ENCODE data around the gene NPTX2. TPM values are rescaled to one million over a fixed set of nuclear protein-coding genes. Genes with fewer than 3 reads are reported as not detected.

NPTX2 gene
- total and polyA plus RNA-seq, 9 donors: 0.38 to 75.7 (median 5.6) TPM

GRCh38 chr7:98657736-98658135, 40.7 kb downstream of the NPTX2 start:
- Histone ChIP-seq H3K9me3 (no peaks in the 10 kb centered on the region), H3K36me3 (no peaks in the 10 kb centered on the region), H3K27ac (no peak overlapping the region), H3K4me1 (ENCODE audit: insufficient read depth) (no peaks in the 10 kb centered on the region), H3K27me3 (no peaks in the 10 kb centered on the region), H3K4me3 (no peak overlapping the region)
- DNase-seq: no peak
- no peak for TF ChIP-seq POLR2A (IDR thresholded peaks at IDR 0.05)
- TF ChIP-seq EP300 (IDR thresholded peaks at IDR 0.05): no peak
- TF ChIP-seq CTCF (IDR thresholded peaks at IDR 0.05): no peak
- intact Hi-C loops (cut with DNase I): no loop called here
- WGBS, 3 donors: 73 to 79% (median 73%) methylated on average over 17 of the region's 17 CpGs

GRCh38 chr7:98659756-98660155, 42.7 kb downstream of the NPTX2 start:
- no peak overlapping the region for H3K4me3 ChIP-seq
- H3K27me3 ChIP-seq: no peaks in the 10 kb centered on the region
- TF ChIP-seq EP300 (IDR thresholded peaks at IDR 0.05) (no peak), POLR2A (IDR thresholded peaks at IDR 0.05) (no peak), CTCF (IDR thresholded peaks at IDR 0.05) (no peak)
- no peaks in the 10 kb centered on the region for H3K4me1 ChIP-seq (ENCODE audit: insufficient read depth)
- intact Hi-C loops (cut with DNase I): no loop called here
- H3K27ac ChIP-seq: no peak overlapping the region
- H3K36me3 ChIP-seq: no peaks in the 10 kb centered on the region
- DNase-seq: no peak
- WGBS, 3 donors: 35 to 56% (median 43%) methylated on average over 3 of the region's 3 CpGs
- H3K9me3 ChIP-seq: no peaks in the 10 kb centered on the region

- TF ChIP-seq CTCF (IDR thresholded peaks at IDR 0.05): no peak
- TF ChIP-seq EP300 (IDR thresholded peaks at IDR 0.05): no peak
- no peak for TF ChIP-seq POLR2A (IDR thresholded peaks at IDR 0.05)
- Histone ChIP-seq H3K4me3 (no peak overlapping the region), H3K9me3 (no peaks in the 10 kb centered on the region), H3K4me1 (ENCODE audit: insufficient read depth) (no peaks in the 10 kb centered on the region), H3K27me3 (no peaks in the 10 kb centered on the region), H3K27ac (no peak overlapping the region), H3K36me3 (no peaks in the 10 kb centered on the region)
- no peak for DNase-seq
- 62 to 78% (median 74%) methylated on average over 3 of the region's 3 CpGs for WGBS, 3 donors
- intact Hi-C loops (cut with DNase I): no loop called here
Observed at GRCh38 chr7:98661607-98662006, 44.5 kb downstream of the NPTX2 start.

- 82 to 91% (median 86%) methylated on average over 4 of the region's 4 CpGs for WGBS, 3 donors
- Histone ChIP-seq H3K27ac (no peak overlapping the region), H3K36me3 (no peaks in the 10 kb centered on the region), H3K9me3 (no peaks in the 10 kb centered on the region), H3K27me3 (no peaks in the 10 kb centered on the region), H3K4me3 (no peak overlapping the region), H3K4me1 (ENCODE audit: insufficient read depth) (no peaks in the 10 kb centered on the region)
- intact Hi-C loops (cut with DNase I): no loop called here
- no peak for DNase-seq
- TF ChIP-seq POLR2A (IDR thresholded peaks at IDR 0.05) (no peak), EP300 (IDR thresholded peaks at IDR 0.05) (no peak), CTCF (IDR thresholded peaks at IDR 0.05) (no peak)
Observed at GRCh38 chr7:98662289-98662688, 45.2 kb downstream of the NPTX2 start.

GRCh38 chr7:98664882-98665281, 47.8 kb downstream of the NPTX2 start:
- H3K9me3 ChIP-seq: no peaks in the 10 kb centered on the region
- H3K27me3 ChIP-seq: no peaks in the 10 kb centered on the region
- intact Hi-C loops (cut with DNase I): no loop called here
- H3K27ac ChIP-seq: no peak overlapping the region
- H3K4me1 ChIP-seq (ENCODE audit: insufficient read depth): no peaks in the 10 kb centered on the region
- no peak for TF ChIP-seq EP300 (IDR thresholded peaks at IDR 0.05)
- no peak for TF ChIP-seq POLR2A (IDR thresholded peaks at IDR 0.05)
- TF ChIP-seq CTCF (IDR thresholded peaks at IDR 0.05): no peak
- 61 to 71% (median 66%) methylated on average over 6 of the region's 6 CpGs for WGBS, 3 donors
- DNase-seq: no peak
- no peak overlapping the region for H3K4me3 ChIP-seq
- H3K36me3 ChIP-seq: no peaks in the 10 kb centered on the region
